PC-3 (cell line): ENCODE measurements around the gene OR5D14. TPM values are rescaled to one million over a fixed set of nuclear protein-coding genes. Genes with fewer than 3 reads are reported as not detected.

ENCODE experiments used
- ATAC-seq: fragments of 200-7000 bp; cut with Tn5 transposase; 2 replicates; pipeline ENCODE4 v1.9.1; 2020; ENCODE audit warnings: mild to moderate bottlenecking, moderate library complexity
- Bru-seq: library from RNA; stranded (reverse); fragments of 400-500 nt; gene quantifications from one replicate; lab custom pipeline; 2021; lab: Mats Ljungman, UMichigan
- BruChase-seq, 2 experiments: library from RNA; stranded (reverse); fragments of 400-500 nt; gene quantifications; one replicate each; lab custom pipeline; 2021; lab: Mats Ljungman, UMichigan
- BruUV-seq: library from RNA; stranded (reverse); fragments of 400-500 nt; replicated peaks from 2 replicates; lab custom pipeline; 2021; lab: Mats Ljungman, UMichigan
- CTCF ChIA-PET: fragments of 300-600 bp; sonication (Branson Sonifier 250); formaldehyde crosslinking; loops from one replicate; lab custom pipeline; 2022; ENCODE audit warnings: antibody characterized with exemption; lab: Charles Lee
- POLR2A ChIA-PET: fragments of 300-600 bp; sonication (Branson Sonifier 250); formaldehyde crosslinking; loops from one replicate; lab custom pipeline; 2022; ENCODE audit warnings: antibody characterized with exemption; ENCODE audit not compliant: unreplicated experiment; lab: Charles Lee
- DNase-seq: peaks from one replicate; pipeline ENCODE4 v3.0.0-alpha.2; 2015
- H2AFZ ChIP-seq: fragments of 300-600 bp; sonication (generic); 2 replicates; pipeline ENCODE4 v1.6.0; 2016; ENCODE audit warnings: antibody characterized with exemption, low read length
- H3F3A ChIP-seq: fragments of 300-600 bp; sonication (generic); one replicate; pipeline ENCODE4 v1.6.0; 2017; ENCODE audit warnings: antibody characterized with exemption, low read length, control low read depth, mild to moderate bottlenecking; ENCODE audit not compliant: unreplicated experiment
- H3K27ac ChIP-seq: fragments of 300-600 bp; sonication (generic); 2 replicates; pipeline ENCODE4 v1.5.1; 2016; ENCODE audit warnings: mild to moderate bottlenecking, low read length
- H3K27me3 ChIP-seq: fragments of 300-600 bp; sonication (generic); 2 replicates; pipeline ENCODE4 v1.6.1; 2016; ENCODE audit warnings: low read length, mixed read lengths
- H3K36me3 ChIP-seq: fragments of 300-600 bp; sonication (generic); 2 replicates; pipeline ENCODE4 v1.6.1; 2016; ENCODE audit warnings: low read depth, mixed run types, low read length, mixed read lengths
- H3K4me1 ChIP-seq: fragments of 300-600 bp; sonication (generic); 2 replicates; pipeline ENCODE4 v1.5.1; 2016; ENCODE audit warnings: low read length; ENCODE audit not compliant: insufficient read depth
- H3K4me2 ChIP-seq: fragments of 300-600 bp; sonication (generic); 2 replicates; pipeline ENCODE4 v1.6.0; 2016; ENCODE audit warnings: low read length
- H3K4me3 ChIP-seq: fragments of 300-600 bp; sonication (generic); 2 replicates; pipeline ENCODE4 v1.5.1; 2016; ENCODE audit warnings: mild to moderate bottlenecking, low read length, mixed read lengths
- H3K79me2 ChIP-seq: fragments of 300-600 bp; sonication (generic); 2 replicates; pipeline ENCODE4 v1.6.1; 2017; ENCODE audit warnings: low read length, mixed read lengths
- H3K9ac ChIP-seq: fragments of 300-600 bp; sonication (generic); 2 replicates; pipeline ENCODE4 v1.6.0; 2016; ENCODE audit warnings: mild to moderate bottlenecking, low read length
- H3K9me2 ChIP-seq: fragments of 300-600 bp; sonication (generic); replicated peaks from 2 replicates; pipeline ENCODE4 v1.6.1; 2016; ENCODE audit warnings: mixed run types, low read length, mixed read lengths
- H3K9me3 ChIP-seq: fragments of 300-600 bp; sonication (generic); 2 replicates; pipeline ENCODE4 v1.6.1; 2016; ENCODE audit warnings: low read length, mixed read lengths
- H4K20me1 ChIP-seq: fragments of 300-600 bp; sonication (generic); 2 replicates; pipeline ENCODE4 v1.6.1; 2016; ENCODE audit warnings: low read length, mixed read lengths
- CTCF ChIP-seq: fragments of 300-600 bp; sonication (generic); conservative IDR thresholded peaks from 2 replicates; pipeline ENCODE4 v1.5.1; 2017; ENCODE audit warnings: antibody characterized with exemption, low read depth, mild to moderate bottlenecking, low read length
- EZH2 ChIP-seq: fragments of 300-600 bp; sonication (generic); IDR thresholded peaks from one replicate; pipeline ENCODE4 v1.6.1; 2017; ENCODE audit warnings: antibody characterized with exemption, mild to moderate bottlenecking, low read length; ENCODE audit not compliant: unreplicated experiment
- EZH2phosphoT487 ChIP-seq: fragments of 300-600 bp; sonication (generic); IDR thresholded peaks from 2 replicates; pipeline ENCODE4 v1.6.1; 2018; ENCODE audit warnings: mild to moderate bottlenecking, antibody characterized with exemption, low read length, borderline replicate concordance
- intact Hi-C: fragments of 100-400 bp; cut with micrococcal nuclease; formaldehyde crosslinking; loops from 2 replicates; pipeline ENCODE4 v1.9.0; 2023
- long read RNA-seq: library from polyadenylated mRNA; unstranded; transcript quantifications from one replicate; pipeline ENCODE4 v2.0.0, GENCODE V29; 2021; ENCODE audit not compliant: unreplicated experiment
- total RNA-seq: library from RNA; depleted of rRNA; stranded (reverse); fragments of >200 nt; gene quantifications from 2 replicates; pipeline ENCODE4 v1.2.3, GENCODE V29; 2014; rRNA removed

The OR5D14 gene
- total RNA-seq, result not detected in 2 replicates
- not detected for Bru-seq, nascent RNA
- BruChase-seq, experiment 1, labeled RNA remaining after a 6-hour chase, result not detected
- BruChase-seq, experiment 2, labeled RNA remaining after a 2-hour chase, result not detected
- long read RNA-seq, result 0 reads

GRCh38 chr11:55795256-55795655 is at the start of gene OR5D14:
OR5D14 (plus strand) TSS chr11:55795556; CDS start chr11:55795556, 0 bp downstream.
- Histone ChIP-seq H3K79me2 (no peaks in the 10 kb centered on the region), H3K4me1 (no peaks in the 10 kb centered on the region), H3K9ac (no peak within 1 kb of the TSS), H3F3A (no peaks in the 10 kb centered on the region), H2AFZ (no peak within 1 kb of the TSS), H3K9me2 (no peaks in the 10 kb centered on the region), H3K27ac (no peak within 1 kb of the TSS), H3K4me2 (no peak within 1 kb of the TSS), H3K27me3 (no peaks in the 10 kb centered on the region), H3K4me3 (no peak within 1 kb of the TSS), H3K9me3 (peaks cover 14% of the 10 kb centered on the region), H4K20me1 (no peaks in the 10 kb centered on the region), H3K36me3 (no peaks in the 10 kb centered on the region)
- TF ChIP-seq EZH2phosphoT487, result no peak
- no peak for TF ChIP-seq EZH2
- no peak for TF ChIP-seq CTCF
- DNase-seq (no peak), ATAC-seq (no peak)
- BruUV-seq, result no TSS peak
- CTCF ChIA-PET, result no interaction called here
- POLR2A ChIA-PET, result no interaction called here
- intact Hi-C loops, result no loop called here

GRCh38 chr11:55773138-55773537 is 22.2 kb upstream of the OR5D14 start, which contains the start of gene OR5D13:
OR5D13 (plus strand) TSS chr11:55773438; CDS start chr11:55773438, 0 bp downstream.
- no peaks in the 10 kb centered on the region for H3K36me3 ChIP-seq
- no peaks in the 10 kb centered on the region for H3K9me2 ChIP-seq
- H3K9me3 ChIP-seq, result no peaks in the 10 kb centered on the region
- H3K27me3 ChIP-seq, result no peaks in the 10 kb centered on the region
- no TSS peak for BruUV-seq
- DNase-seq (no peak), ATAC-seq (no peak)
- no peaks in the 10 kb centered on the region for H3K79me2 ChIP-seq
- no peak within 1 kb of the TSS for H2AFZ ChIP-seq
- H3K4me1 ChIP-seq, result no peaks in the 10 kb centered on the region
- H4K20me1 ChIP-seq, result no peaks in the 10 kb centered on the region
- no peak within 1 kb of the TSS for H3K27ac ChIP-seq
- no peak within 1 kb of the TSS for H3K9ac ChIP-seq
- H3K4me3 ChIP-seq, result no peak within 1 kb of the TSS
- no peak for TF ChIP-seq CTCF
- TF ChIP-seq EZH2phosphoT487, result no peak
- TF ChIP-seq EZH2, result no peak
- ChIA-PET POLR2A (no interaction called here), CTCF (no interaction called here)
- no peaks in the 10 kb centered on the region for H3F3A ChIP-seq
- intact Hi-C loops, result no loop called here
- H3K4me2 ChIP-seq, result no peak within 1 kb of the TSS

- ATAC-seq (no peak), DNase-seq (no peak)
- TF ChIP-seq EZH2 (no peak), CTCF (no peak), EZH2phosphoT487 (no peak)
- H3K36me3 ChIP-seq, result no peaks in the 10 kb centered on the region
- H3K79me2 ChIP-seq, result no peaks in the 10 kb centered on the region
- POLR2A ChIA-PET, result no interaction called here
- H3K4me3 ChIP-seq, result no peak overlapping the region
- peaks cover 8% of the 10 kb centered on the region for H3K9me3 ChIP-seq
- H2AFZ ChIP-seq, result no peak overlapping the region
- intact Hi-C loops, result no loop called here
- no peak overlapping the region for H3K27ac ChIP-seq
- no peak overlapping the region for H3K9ac ChIP-seq
- no peaks in the 10 kb centered on the region for H3K9me2 ChIP-seq
- BruUV-seq, result no TSS peak
- no peaks in the 10 kb centered on the region for H3F3A ChIP-seq
- no peaks in the 10 kb centered on the region for H3K4me1 ChIP-seq
- no peaks in the 10 kb centered on the region for H3K27me3 ChIP-seq
- CTCF ChIA-PET, result no interaction called here
- H4K20me1 ChIP-seq, result no peaks in the 10 kb centered on the region
- H3K4me2 ChIP-seq, result no peak overlapping the region
Measured at GRCh38 chr11:55791606-55792005, 3.8 kb upstream of the OR5D14 start.
